HG03432 (cell line): Measurements from ENCODE around the gene ARID1B.
"Not testable (repeated sequence)": the region's sequence is repeated elsewhere in the genome, so short reads cannot be mapped to it uniquely, and the experiment has no call there.

Experiments
- ATAC-seq: cut with Tn5 transposase; IDR thresholded peaks from one replicate; pipeline ENCODE4 v1.9.1; 2021; ENCODE audit warnings: mild to moderate bottlenecking, moderate library complexity; ENCODE audit not compliant: unreplicated experiment

The ARID1B gene

GRCh38 chr6:157144859-157145568, 367.8 kb downstream of the ARID1B start:
- ATAC-seq, result no peak

GRCh38 chr6:157145656-157146285, 368.6 kb downstream of the ARID1B start:
- ATAC-seq, result no peak

GRCh38 chr6:157147054-157148026, 370.2 kb downstream of the ARID1B start:
- ATAC-seq, result not testable (repeated sequence)

- no peak for ATAC-seq
These were observed 371.5 kb downstream of the ARID1B start for GRCh38 chr6:157148391-157149323.

GRCh38 chr6:157150076-157150475, 372.9 kb downstream of the ARID1B start:
- no peak for ATAC-seq

- no peak for ATAC-seq
These were observed 373.9 kb downstream of the ARID1B start for GRCh38 chr6:157151029-157151428.

- ATAC-seq, result no peak
These were observed 374.8 kb downstream of the ARID1B start for GRCh38 chr6:157151989-157152388.

GRCh38 chr6:157152556-157152955, 375.4 kb downstream of the ARID1B start:
- no peak for ATAC-seq

GRCh38 chr6:157155804-157156203, 378.6 kb downstream of the ARID1B start:
- no peak for ATAC-seq

GRCh38 chr6:157157258-157157657, 380.1 kb downstream of the ARID1B start:
- no peak for ATAC-seq

- ATAC-seq, result no peak
These were observed 381.3 kb downstream of the ARID1B start for GRCh38 chr6:157158456-157158855.

- ATAC-seq, result no peak
These were observed 381.7 kb downstream of the ARID1B start for GRCh38 chr6:157158897-157159296.

GRCh38 chr6:157159348-157159747, 382.2 kb downstream of the ARID1B start:
- ATAC-seq, result no peak

GRCh38 chr6:157161912-157162311, 384.7 kb downstream of the ARID1B start:
- ATAC-seq, result no peak

GRCh38 chr6:157162766-157163433, 385.7 kb downstream of the ARID1B start:
- no peak for ATAC-seq

- ATAC-seq, result no peak
These were observed 386.4 kb downstream of the ARID1B start for GRCh38 chr6:157163434-157164159.

GRCh38 chr6:157164972-157165371, 387.8 kb downstream of the ARID1B start:
- ATAC-seq, result no peak

- no peak for ATAC-seq
These were observed 389.6 kb downstream of the ARID1B start for GRCh38 chr6:157166784-157167183.

- ATAC-seq, result no peak
These were observed 390.7 kb downstream of the ARID1B start for GRCh38 chr6:157167837-157168236.
